Neural cell (in vitro differentiated cells): ENCODE results near the gene CUL4B. TPM values are rescaled to one million over a fixed set of nuclear protein-coding genes. Genes with fewer than 3 reads are reported as not detected.

Source experiments
- H2AFZ ChIP-seq: fragments of 200-600, 300-800 bp; sonication (generic), shearing (Covaris generic); 2 replicates; pipeline ENCODE4 v1.6.0; 2014; ENCODE audit warnings: low read depth, mild to moderate bottlenecking, antibody characterized with exemption, low read length, moderate library complexity
- H3F3A ChIP-seq: fragments of 200-600 bp; shearing (Covaris generic); 2 replicates; pipeline ENCODE4 v1.6.1; 2016; ENCODE audit warnings: mild to moderate bottlenecking, moderate library complexity, mixed read lengths, antibody characterized with exemption, low read length; ENCODE audit not compliant: insufficient read depth, poor library complexity, severe bottlenecking
- H3K27ac ChIP-seq: fragments of 200-600, 300-800 bp; sonication (generic), shearing (Covaris generic); 2 replicates; pipeline ENCODE4 v1.5.1; 2014; ENCODE audit warnings: mild to moderate bottlenecking, low read length, moderate library complexity
- H3K27me3 ChIP-seq: fragments of 300-800, 200-600 bp; sonication (generic), shearing (Covaris generic); 2 replicates; pipeline ENCODE4 v1.6.0; 2014; ENCODE audit warnings: mild to moderate bottlenecking, low read depth, low read length, moderate library complexity; ENCODE audit not compliant: insufficient read depth
- H3K36me3 ChIP-seq: fragments of 300-800, 200-600 bp; sonication (generic), shearing (Covaris generic); 2 replicates; pipeline ENCODE4 v1.5.1; 2014; ENCODE audit warnings: mild to moderate bottlenecking, antibody characterized with exemption, low read length, moderate library complexity; ENCODE audit not compliant: insufficient read depth
- H3K4me2 ChIP-seq: fragments of 300-800, 200-600 bp; sonication (generic), shearing (Covaris generic); 2 replicates; pipeline ENCODE4 v1.6.0; 2014; ENCODE audit warnings: mild to moderate bottlenecking, low read length
- H3K4me3 ChIP-seq: fragments of 300-800, 200-600 bp; sonication (generic), shearing (Covaris generic); 2 replicates; pipeline ENCODE4 v1.5.1; 2014; ENCODE audit warnings: mild to moderate bottlenecking, low read length, moderate library complexity
- H3K79me2 ChIP-seq: fragments of 200-600 bp; shearing (Covaris generic); replicated peaks from 2 replicates; pipeline ENCODE4 v1.6.0; 2014; ENCODE audit warnings: mild to moderate bottlenecking, low read length, moderate library complexity; ENCODE audit not compliant: insufficient read depth
- H3K9ac ChIP-seq: fragments of 300-800, 200-600 bp; sonication (generic), shearing (Covaris generic); 2 replicates; pipeline ENCODE4 v1.6.1; 2016; ENCODE audit warnings: mild to moderate bottlenecking, low read length, mixed read lengths
- H3K9me2 ChIP-seq: fragments of 200-600 bp; shearing (Covaris generic); 2 replicates; pipeline ENCODE4 v1.6.1; 2016; ENCODE audit warnings: mild to moderate bottlenecking, low read length, mixed read lengths; ENCODE audit not compliant: insufficient read depth
- H3K9me3 ChIP-seq: fragments of 200-600, 300-800 bp; sonication (generic), shearing (Covaris generic); 2 replicates; pipeline ENCODE4 v1.6.1; 2016; ENCODE audit warnings: mild to moderate bottlenecking, mixed run types, low read length, moderate library complexity, mixed read lengths
- H4K20me1 ChIP-seq: fragments of 200-600 bp; shearing (Covaris generic); 2 replicates; pipeline ENCODE4 v1.6.1; 2016; ENCODE audit warnings: mild to moderate bottlenecking, mixed run types; ENCODE audit not compliant: insufficient read depth
- EP300 ChIP-seq: fragments of 450-650 bp; conservative IDR thresholded peaks from 2 replicates; pipeline ENCODE4 v1.6.1; 2014; ENCODE audit warnings: antibody characterized with exemption, mild to moderate bottlenecking, moderate library complexity; ENCODE audit not compliant: poor library complexity, severe bottlenecking
- EZH2 ChIP-seq: fragments of 200-600, 300-800 bp; shearing (Covaris generic), sonication (generic); IDR thresholded peaks from 2 replicates; pipeline ENCODE4 v1.6.1; 2014; ENCODE audit warnings: antibody characterized with exemption, low read length, borderline replicate concordance, mild to moderate bottlenecking; ENCODE audit not compliant: insufficient read depth, poor library complexity, severe bottlenecking
- MXI1 ChIP-seq: fragments of 450-650 bp; conservative IDR thresholded peaks from 2 replicates; pipeline ENCODE4 v1.6.1; 2014; ENCODE audit warnings: antibody characterized with exemption, mild to moderate bottlenecking; ENCODE audit not compliant: poor library complexity, severe bottlenecking
- POLR2AphosphoS5 ChIP-seq: IDR thresholded peaks from 2 replicates; pipeline ENCODE4 v1.6.1; 2012
- RAD21 ChIP-seq: fragments of 450-650 bp; conservative IDR thresholded peaks from 2 replicates; pipeline ENCODE4 v1.6.1; 2014; ENCODE audit warnings: antibody characterized with exemption, mild to moderate bottlenecking, moderate library complexity
- SMC3 ChIP-seq: fragments of 450-650 bp; conservative IDR thresholded peaks from 2 replicates; pipeline ENCODE4 v1.6.1; 2014; ENCODE audit warnings: antibody characterized with exemption, mild to moderate bottlenecking, moderate library complexity; ENCODE audit not compliant: poor library complexity
- TAF1 ChIP-seq: IDR thresholded peaks from 2 replicates; pipeline ENCODE4 v1.6.1; 2012; ENCODE audit warnings: low read depth
- polyA plus RNA-seq: library from polyadenylated mRNA; depleted of rRNA; stranded (reverse); fragments of >200 nt; gene quantifications from 2 replicates; pipeline ENCODE4 v1.2.3, GENCODE V29; 2014
- TF ChIP-seq, protein P1 (sequence below): fragments of 450-650 bp; IDR thresholded peaks from 2 replicates; pipeline ENCODE4 v1.5.1; 2014; ENCODE audit warnings: antibody characterized with exemption, mild to moderate bottlenecking, moderate library complexity; ENCODE audit not compliant: poor library complexity, severe bottlenecking
- TF ChIP-seq, protein P2 (sequence below): IDR thresholded peaks from 2 replicates; pipeline ENCODE4 v1.6.1; 2012; ENCODE audit warnings: borderline replicate concordance

Gene CUL4B
- polyA plus RNA-seq, 1 donor from 2014 or later = 82.7 TPM

DNA sequence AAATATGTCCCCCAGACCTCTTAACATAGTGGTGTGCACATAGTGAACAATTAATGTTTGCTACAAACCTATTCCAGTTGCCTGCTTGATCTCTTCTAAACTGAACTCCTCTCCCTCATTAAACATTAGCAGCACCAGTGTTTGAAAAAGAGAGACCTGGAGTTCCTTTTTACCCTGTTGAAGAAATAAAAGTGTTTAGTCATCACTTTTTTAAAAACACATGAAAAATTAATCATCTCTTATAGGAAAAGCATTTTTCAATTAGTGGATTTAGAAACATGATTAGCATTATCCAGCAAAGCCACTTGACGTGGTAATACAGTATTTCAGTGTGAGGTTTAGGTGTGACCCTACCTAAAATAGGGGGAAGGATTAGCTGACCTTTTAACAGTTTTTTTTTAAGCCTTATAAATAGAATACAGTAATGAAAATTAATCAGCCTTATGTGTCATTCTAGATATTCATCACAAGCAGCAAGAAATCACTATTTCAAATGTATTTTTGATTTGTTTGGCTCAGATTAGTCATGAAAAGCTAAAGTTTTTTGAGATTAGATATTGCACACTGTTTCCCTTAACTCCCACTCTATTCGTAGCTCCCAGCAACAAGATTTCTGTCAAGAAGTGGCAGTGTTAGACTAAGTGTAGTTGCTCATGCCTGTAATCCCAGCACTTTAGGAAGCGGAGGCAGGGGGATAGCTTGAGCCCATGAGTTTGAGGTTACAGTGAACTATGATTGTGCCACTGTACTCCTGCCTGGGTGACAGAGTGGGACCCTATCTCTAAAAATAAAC is 26.2 kb downstream of the CUL4B start:
- Histone ChIP-seq H4K20me1 (no peaks in the 10 kb centered on the region), H3K9me2 (no peaks in the 10 kb centered on the region), H3F3A (no peaks in the 10 kb centered on the region), H2AFZ (no peak overlapping the region), H3K36me3 (no peaks in the 10 kb centered on the region), H3K9me3 (no peaks in the 10 kb centered on the region), H3K4me3 (no peak overlapping the region), H3K27ac (no peak overlapping the region), H3K9ac (no peak overlapping the region), H3K79me2 (no peaks in the 10 kb centered on the region), H3K4me2 (no peak overlapping the region), H3K27me3 (no peaks in the 10 kb centered on the region)
- TF ChIP-seq, protein P1, sequence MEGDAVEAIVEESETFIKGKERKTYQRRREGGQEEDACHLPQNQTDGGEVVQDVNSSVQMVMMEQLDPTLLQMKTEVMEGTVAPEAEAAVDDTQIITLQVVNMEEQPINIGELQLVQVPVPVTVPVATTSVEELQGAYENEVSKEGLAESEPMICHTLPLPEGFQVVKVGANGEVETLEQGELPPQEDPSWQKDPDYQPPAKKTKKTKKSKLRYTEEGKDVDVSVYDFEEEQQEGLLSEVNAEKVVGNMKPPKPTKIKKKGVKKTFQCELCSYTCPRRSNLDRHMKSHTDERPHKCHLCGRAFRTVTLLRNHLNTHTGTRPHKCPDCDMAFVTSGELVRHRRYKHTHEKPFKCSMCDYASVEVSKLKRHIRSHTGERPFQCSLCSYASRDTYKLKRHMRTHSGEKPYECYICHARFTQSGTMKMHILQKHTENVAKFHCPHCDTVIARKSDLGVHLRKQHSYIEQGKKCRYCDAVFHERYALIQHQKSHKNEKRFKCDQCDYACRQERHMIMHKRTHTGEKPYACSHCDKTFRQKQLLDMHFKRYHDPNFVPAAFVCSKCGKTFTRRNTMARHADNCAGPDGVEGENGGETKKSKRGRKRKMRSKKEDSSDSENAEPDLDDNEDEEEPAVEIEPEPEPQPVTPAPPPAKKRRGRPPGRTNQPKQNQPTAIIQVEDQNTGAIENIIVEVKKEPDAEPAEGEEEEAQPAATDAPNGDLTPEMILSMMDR = no peak
- TF ChIP-seq TAF1 (no peak), EZH2 (no peak), EP300 (no peak), MXI1 (no peak)

DNA sequence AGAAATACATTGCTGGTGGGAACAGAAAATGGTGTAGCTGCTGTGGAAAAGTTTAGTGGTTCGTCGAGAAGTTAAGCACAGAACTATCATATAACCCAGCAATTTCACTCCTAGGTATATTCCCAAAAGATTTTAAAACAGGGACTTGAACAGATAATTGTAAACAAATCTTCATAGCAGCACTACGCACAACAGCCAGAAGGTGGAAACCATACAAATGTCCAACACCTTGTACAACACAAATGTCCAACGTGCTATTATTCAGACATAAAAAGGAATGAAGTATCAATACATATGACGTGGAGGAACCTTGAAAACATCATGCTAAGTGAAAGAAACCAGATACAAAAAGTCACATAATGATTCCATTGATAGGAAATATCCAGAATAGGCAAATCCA is 37.9 kb downstream of the CUL4B start:
- no peaks in the 10 kb centered on the region for H4K20me1 ChIP-seq
- no peak overlapping the region for H3K27ac ChIP-seq
- no peak overlapping the region for H2AFZ ChIP-seq
- H3F3A ChIP-seq = no peaks in the 10 kb centered on the region
- H3K4me3 ChIP-seq = no peak overlapping the region
- no peaks in the 10 kb centered on the region for H3K36me3 ChIP-seq
- TF ChIP-seq POLR2AphosphoS5 (no peak), EZH2 (no peak), RAD21 (no peak), EP300 (no peak), MXI1 (no peak), TAF1 (no peak), SMC3 (no peak)
- TF ChIP-seq, protein P2, sequence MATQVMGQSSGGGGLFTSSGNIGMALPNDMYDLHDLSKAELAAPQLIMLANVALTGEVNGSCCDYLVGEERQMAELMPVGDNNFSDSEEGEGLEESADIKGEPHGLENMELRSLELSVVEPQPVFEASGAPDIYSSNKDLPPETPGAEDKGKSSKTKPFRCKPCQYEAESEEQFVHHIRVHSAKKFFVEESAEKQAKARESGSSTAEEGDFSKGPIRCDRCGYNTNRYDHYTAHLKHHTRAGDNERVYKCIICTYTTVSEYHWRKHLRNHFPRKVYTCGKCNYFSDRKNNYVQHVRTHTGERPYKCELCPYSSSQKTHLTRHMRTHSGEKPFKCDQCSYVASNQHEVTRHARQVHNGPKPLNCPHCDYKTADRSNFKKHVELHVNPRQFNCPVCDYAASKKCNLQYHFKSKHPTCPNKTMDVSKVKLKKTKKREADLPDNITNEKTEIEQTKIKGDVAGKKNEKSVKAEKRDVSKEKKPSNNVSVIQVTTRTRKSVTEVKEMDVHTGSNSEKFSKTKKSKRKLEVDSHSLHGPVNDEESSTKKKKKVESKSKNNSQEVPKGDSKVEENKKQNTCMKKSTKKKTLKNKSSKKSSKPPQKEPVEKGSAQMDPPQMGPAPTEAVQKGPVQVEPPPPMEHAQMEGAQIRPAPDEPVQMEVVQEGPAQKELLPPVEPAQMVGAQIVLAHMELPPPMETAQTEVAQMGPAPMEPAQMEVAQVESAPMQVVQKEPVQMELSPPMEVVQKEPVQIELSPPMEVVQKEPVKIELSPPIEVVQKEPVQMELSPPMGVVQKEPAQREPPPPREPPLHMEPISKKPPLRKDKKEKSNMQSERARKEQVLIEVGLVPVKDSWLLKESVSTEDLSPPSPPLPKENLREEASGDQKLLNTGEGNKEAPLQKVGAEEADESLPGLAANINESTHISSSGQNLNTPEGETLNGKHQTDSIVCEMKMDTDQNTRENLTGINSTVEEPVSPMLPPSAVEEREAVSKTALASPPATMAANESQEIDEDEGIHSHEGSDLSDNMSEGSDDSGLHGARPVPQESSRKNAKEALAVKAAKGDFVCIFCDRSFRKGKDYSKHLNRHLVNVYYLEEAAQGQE = no peak
- TF ChIP-seq, protein P1 = no peak
- H3K9ac ChIP-seq = no peak overlapping the region
- no peak overlapping the region for H3K4me2 ChIP-seq
- H3K79me2 ChIP-seq = no peaks in the 10 kb centered on the region
- no peaks in the 10 kb centered on the region for H3K9me2 ChIP-seq
- H3K9me3 ChIP-seq = no peaks in the 10 kb centered on the region
- H3K27me3 ChIP-seq = no peaks in the 10 kb centered on the region
